Stimulated activated CD4-positive, alpha-beta T cell treated with anti-CD3 and anti-CD28 coated beads, Interleukin-12 subunit alpha, Interleukin-12 subunit beta, amount 100 ng/mL, for 24 hours (primary cell): Measurements from ENCODE around the gene OR12D1.
"Not testable (repeated sequence)": the region's sequence is repeated elsewhere in the genome, so short reads cannot be mapped to it uniquely, and the experiment has no call there.

Experiments
- DNase-seq, 2 experiments: peaks; one replicate each; pipeline ENCODE4 v3.0.0-alpha.2; 2020; ENCODE audit warnings: low read depth in 2 of 2

OR12D1 gene

GRCh38 chr6:29414588-29414987 lies at the start of gene OR12D1:
OR12D1 (plus strand) TSS chr6:29414928.
- no peak for DNase-seq

DNA sequence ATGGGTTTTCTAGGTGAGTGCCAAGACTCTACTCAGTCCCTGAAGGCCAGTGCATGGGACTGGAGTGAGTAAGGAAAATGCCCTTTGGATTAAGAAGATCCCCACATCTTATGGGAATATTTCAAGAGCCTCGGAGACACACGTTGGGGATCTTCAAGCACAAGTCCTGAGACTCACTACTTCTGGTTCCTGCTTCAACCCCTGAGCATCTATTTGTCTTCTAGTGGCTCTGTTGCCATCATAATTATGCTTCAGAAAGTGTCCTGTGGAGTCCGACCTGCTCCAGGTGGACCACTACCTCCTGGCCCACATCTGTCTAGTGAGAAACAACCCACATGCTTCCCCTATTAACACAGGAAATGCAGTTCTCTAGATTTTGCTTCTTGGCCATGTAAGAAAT lies 46.0 kb upstream of the OR12D1 start, which contains the start of gene OR5V1:
Gene OR5V1, minus strand, starts transcription at position 101 of the 400 bp plus-strand sequence. CDS start 12,670 bp downstream, outside the sequence.
- no peak for DNase-seq

GRCh38 chr6:29375191-29375590 lies 39.5 kb upstream of the OR12D1 start, which contains the start of gene OR12D3:
OR12D3 (minus strand) TSS chr6:29375291; CDS start chr6:29375287, 4 bp downstream.
- no peak for DNase-seq

DNA sequence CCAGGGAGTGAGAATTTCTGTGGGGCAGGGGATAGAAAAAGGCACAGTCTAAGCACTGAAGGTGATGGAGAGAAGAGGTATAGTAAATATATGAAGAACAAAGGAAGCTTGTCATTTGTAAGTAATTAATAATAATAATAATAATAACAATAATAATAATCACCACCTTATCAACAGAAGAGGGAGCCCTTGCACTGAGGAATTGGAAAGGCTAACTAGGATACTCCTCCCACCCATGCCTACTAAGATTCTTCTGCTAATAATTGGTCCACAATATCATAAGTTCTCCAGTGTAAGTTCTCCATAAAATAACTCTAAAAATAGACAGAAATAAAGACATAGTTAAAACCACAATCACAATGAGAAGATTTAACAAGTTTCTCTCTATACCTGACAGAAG lies 38.7 kb upstream of the OR12D1 start:
- no peak for DNase-seq

GRCh38 chr6:29388533-29388932 lies 26.2 kb upstream of the OR12D1 start:
- no peak for DNase-seq

- no peak for DNase-seq
Measured at GRCh38 chr6:29395331-29395730, 19.4 kb upstream of the OR12D1 start, which contains the start of gene OR12D2. OR12D2 (plus strand) TSS chr6:29395631; CDS start chr6:29396700, 1,069 bp downstream.

GRCh38 chr6:29399525-29399924 lies 15.2 kb upstream of the OR12D1 start:
- DNase-seq: no peak

DNA sequence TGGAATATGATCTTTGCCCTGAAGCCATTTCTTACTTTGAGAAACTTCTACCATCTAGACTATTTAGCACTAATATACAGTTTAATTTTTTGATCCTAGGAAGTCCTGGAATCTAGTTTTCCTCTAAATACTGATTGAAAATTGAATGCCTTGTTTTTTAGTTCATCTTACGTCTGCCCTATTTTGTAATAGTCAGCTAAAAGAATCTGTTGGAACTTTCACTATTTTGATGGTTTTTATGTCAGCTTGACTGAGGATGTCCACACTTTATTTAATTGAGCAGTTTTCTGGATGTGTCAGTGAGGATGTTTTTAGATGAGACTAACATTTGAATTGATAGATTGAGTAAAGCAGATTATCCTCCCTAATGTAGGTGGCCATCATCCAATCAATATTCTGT lies 10.9 kb upstream of the OR12D1 start:
- DNase-seq: no peak

DNA sequence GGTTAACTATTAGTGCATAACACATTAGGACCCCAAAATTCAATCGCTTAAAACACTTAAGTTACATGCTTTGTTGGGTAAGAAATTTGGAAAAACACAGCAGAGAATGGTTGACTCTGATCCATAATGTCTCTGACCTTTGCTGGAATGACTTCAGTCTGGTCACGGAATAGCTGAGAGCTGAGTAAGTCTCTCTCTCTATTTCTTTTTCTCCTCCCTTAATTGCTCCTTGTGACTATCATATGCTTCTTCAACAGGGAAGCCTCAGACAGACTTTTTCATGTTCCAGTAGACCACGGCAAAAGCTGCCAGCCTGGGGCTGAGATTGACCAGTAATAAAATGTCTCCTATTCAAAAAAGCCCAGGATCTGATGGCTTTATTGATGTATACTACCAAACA lies 4.8 kb downstream of the OR12D1 start:
- DNase-seq: no peak

DNA sequence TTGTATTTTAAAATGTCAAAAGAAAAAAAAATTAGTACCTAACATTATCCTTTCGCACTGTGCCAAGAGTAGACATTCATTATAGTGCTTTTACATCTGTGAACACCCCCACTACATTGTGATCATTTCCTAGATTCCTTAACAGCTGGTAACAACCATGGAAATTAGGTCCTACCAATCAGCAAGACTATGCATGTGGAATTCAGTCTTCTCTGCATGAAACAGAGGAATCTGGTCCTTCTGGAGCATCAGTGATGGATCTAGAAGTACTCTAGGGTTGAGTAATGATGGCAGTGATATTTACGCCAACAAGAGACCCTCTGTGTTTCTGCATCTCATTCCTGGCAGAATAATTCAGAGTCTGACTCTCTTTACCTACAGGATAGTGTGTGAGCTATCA lies 9.4 kb downstream of the OR12D1 start:
- no peak for DNase-seq

DNA sequence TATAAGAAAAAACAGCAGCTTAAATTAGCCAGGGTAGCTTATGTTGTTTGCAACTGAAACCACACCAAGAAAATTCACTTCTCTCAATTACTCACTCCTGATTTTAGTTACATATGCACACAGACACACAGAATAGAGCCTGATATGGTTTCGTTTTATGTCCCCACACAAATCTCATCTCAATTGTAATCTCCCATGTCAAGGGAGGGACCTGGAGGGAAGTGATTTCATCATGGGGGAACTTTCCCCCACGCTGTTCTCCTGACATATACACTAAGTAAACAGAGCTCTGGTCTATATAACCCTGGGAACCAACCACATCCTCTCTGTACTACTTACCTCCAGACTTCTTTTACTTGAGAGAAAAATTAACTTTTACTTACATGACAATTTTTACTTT lies 9.8 kb downstream of the OR12D1 start:
- no peak for DNase-seq

GRCh38 chr6:29425075-29425474 lies 10.3 kb downstream of the OR12D1 start:
- no peak for DNase-seq

- no peak for DNase-seq
Measured at GRCh38 chr6:29426654-29427053, 11.9 kb downstream of the OR12D1 start.

- not testable (repeated sequence) for DNase-seq
Measured at GRCh38 chr6:29436730-29437129, 22.0 kb downstream of the OR12D1 start.

DNA sequence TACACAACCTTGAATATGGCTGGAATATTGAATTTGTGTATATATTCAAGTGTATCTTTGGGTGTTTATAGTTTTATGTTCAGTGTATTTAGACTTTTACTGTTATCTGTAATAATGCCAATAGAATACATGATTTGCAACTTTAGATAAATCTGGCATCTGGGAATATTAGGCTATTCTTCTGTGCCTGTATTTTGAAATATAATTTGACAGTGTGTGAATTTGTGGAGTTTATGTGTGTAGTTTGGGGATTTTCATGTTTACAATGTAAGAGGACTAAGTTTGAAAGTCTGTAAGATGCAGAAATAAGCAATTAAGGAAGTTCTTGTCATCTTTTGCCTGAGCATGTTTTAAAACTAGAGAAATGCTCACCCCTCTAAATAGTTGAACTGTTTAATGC lies 24.3 kb downstream of the OR12D1 start, which contains the start of gene OR10C1:
Gene OR10C1, plus strand, starts transcription at position 301 of the 400 bp plus-strand sequence. CDS start 710 bp downstream, outside the sequence.
- DNase-seq: no peak

DNA sequence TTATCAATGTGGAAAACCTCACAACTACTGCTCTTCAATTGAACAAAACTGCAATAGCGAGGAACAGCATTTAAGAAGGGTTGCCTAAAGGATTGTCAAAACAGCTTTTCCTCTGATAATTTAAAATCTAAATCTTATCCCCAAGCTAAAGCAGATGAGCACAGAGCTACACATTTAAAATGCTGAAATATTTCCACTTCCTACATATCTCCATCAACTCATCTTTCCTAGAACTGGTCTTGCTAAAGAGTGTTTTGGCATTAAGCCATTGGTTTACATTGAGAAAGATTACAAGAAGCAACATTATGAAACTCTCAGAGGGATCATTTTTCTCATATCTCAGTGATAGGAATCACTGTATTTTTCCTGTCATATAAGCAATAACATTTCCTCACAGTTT lies 28.0 kb downstream of the OR12D1 start:
- no peak for DNase-seq

GRCh38 chr6:29444031-29444430 lies 29.3 kb downstream of the OR12D1 start:
- DNase-seq: not testable (repeated sequence)

- DNase-seq: no peak
Measured at GRCh38 chr6:29447670-29448069, 32.9 kb downstream of the OR12D1 start.

GRCh38 chr6:29451471-29452193 lies 36.9 kb downstream of the OR12D1 start:
- DNase-seq: no peak

- no peak for DNase-seq
Measured at GRCh38 chr6:29456971-29457370, 42.2 kb downstream of the OR12D1 start, which contains the start of the genes OR11A1 and OR2H1. OR11A1 (minus strand) TSS chr6:29457071; CDS start chr6:29427641, 29,430 bp downstream. OR2H1 (plus strand) TSS chr6:29457155; CDS start chr6:29461770, 4,615 bp downstream.

GRCh38 chr6:29461021-29461814 lies 46.5 kb downstream of the OR12D1 start:
- DNase-seq: no peak

GRCh38 chr6:29462022-29462421 lies 47.3 kb downstream of the OR12D1 start:
- DNase-seq: no peak
